K562 (cell line): ENCODE data around the gene DBT. TPM values are rescaled to one million over a fixed set of nuclear protein-coding genes. Genes with fewer than 3 reads are reported as not detected.

Source experiments
- ATAC-seq: fragments of 200-7000 bp; cut with Tn5 transposase; 3 replicates; pipeline ENCODE4 v1.9.1; 2020; ENCODE audit warnings: moderate library complexity
- BruUV-seq: library from RNA; stranded (reverse); fragments of 400-500 nt; replicated peaks from 2 replicates; lab custom pipeline; 2021; lab: Mats Ljungman, UMichigan
- CTCF ChIA-PET: fragments of 300-600 bp; formaldehyde crosslinking; extraction: SDS; loops from one replicate; lab custom pipeline; 2021; ENCODE audit warnings: low intra/inter-chr PET ratio; lab: Yijun Ruan, JAX
- POLR2A ChIA-PET: fragments of 300-600, 350-650 bp; sonication (Branson Sonifier 250); formaldehyde crosslinking; extraction: SDS; loops from one replicate; lab custom pipeline; 2021; ENCODE audit warnings: antibody characterized with exemption, inconsistent platforms; lab: Yijun Ruan, JAX
- DNase-seq, 4 experiments: peaks; one replicate each; pipeline versions ENCODE4 v3.0.0 to v3.0.0-alpha.2; 2011 to 2018; ENCODE audit warnings: low spot score in 3 of 4, mixed read lengths in 3 of 4; ENCODE audit errors: extremely low read depth in 1 of 4
- FAIRE-seq: peaks from 2 replicates; lab custom pipeline; 2011; peaks lifted over from hg19 to GRCh38; lab: Jason Lieb, UNC
- H2AFZ ChIP-seq: 2 replicates; pipeline ENCODE4 v1.6.0; 2011; ENCODE audit warnings: low read depth, low read length, control low read depth, inconsistent platforms
- H3K27ac ChIP-seq: fragments of 200-600 bp; 3 replicates; pipeline ENCODE4 v1.8.0; 2011; ENCODE audit warnings: low read depth, mild to moderate bottlenecking, control low read depth, inconsistent platforms, low read length, moderate library complexity, mixed read lengths; ENCODE audit errors: extremely low read depth
- H3K27me3 ChIP-seq, 2 experiments: fragments of 300-600 bp in 1 of 2; 2 replicates in 1 of 2; 3 replicates in 1 of 2; pipeline versions ENCODE4 v1.6.0 to v1.8.0; 2011; ENCODE audit warnings: inconsistent platforms in 2 of 2, low read length in 2 of 2, mild to moderate bottlenecking in 1 of 2, mixed read lengths in 1 of 2, moderate library complexity in 1 of 2; ENCODE audit not compliant: control insufficient read depth in 2 of 2, insufficient read depth in 2 of 2
- H3K36me3 ChIP-seq: fragments of 300-600 bp; 3 replicates; pipeline ENCODE4 v1.8.0; 2011; ENCODE audit warnings: mild to moderate bottlenecking, low read length, inconsistent platforms; ENCODE audit not compliant: control insufficient read depth, insufficient read depth
- H3K4me1 ChIP-seq, 2 experiments: fragments of 200-600 bp in 1 of 2; replicated peaks in 1 of 2; 2 replicates in 1 of 2; 3 replicates in 1 of 2; pipeline versions ENCODE4 v1.5.1 to v1.8.0; 2011; ENCODE audit warnings: inconsistent platforms in 2 of 2, low read length in 2 of 2, mild to moderate bottlenecking in 1 of 2, mixed read lengths in 1 of 2, moderate library complexity in 1 of 2; ENCODE audit not compliant: control insufficient read depth in 2 of 2, insufficient read depth in 2 of 2
- H3K4me2 ChIP-seq: 2 replicates; pipeline ENCODE4 v1.6.1; 2011; ENCODE audit warnings: low read length, control low read depth, inconsistent platforms, mixed read lengths; ENCODE audit not compliant: insufficient read depth
- H3K4me3 ChIP-seq: fragments of 200-600 bp; sonication (generic), shearing (Covaris generic); 2 replicates; pipeline ENCODE4 v1.5.1; 2016; ENCODE audit warnings: control low read depth, inconsistent platforms
- H3K79me2 ChIP-seq: fragments of 200-600 bp; 3 replicates; pipeline ENCODE4 v1.8.0; 2011; ENCODE audit warnings: low read length, inconsistent platforms; ENCODE audit not compliant: control insufficient read depth, insufficient read depth
- H3K9ac ChIP-seq, 2 experiments: 2 replicates each; pipeline versions ENCODE4 v1.6.0 to v1.6.1; 2011; ENCODE audit warnings: low read depth in 2 of 2, low read length in 2 of 2, control low read depth in 1 of 2, inconsistent platforms in 1 of 2, mild to moderate bottlenecking in 1 of 2, mixed read lengths in 1 of 2; ENCODE audit not compliant: insufficient read depth in 1 of 2
- H3K9me1 ChIP-seq: one replicate; pipeline ENCODE4 v1.6.0; 2011; ENCODE audit warnings: inconsistent platforms, mild to moderate bottlenecking, low read length, moderate library complexity; ENCODE audit not compliant: control insufficient read depth, insufficient read depth
- H3K9me3 ChIP-seq: replicated peaks from 2 replicates; pipeline ENCODE4 v1.5.1; 2011; ENCODE audit warnings: low read depth, low read length, inconsistent platforms; ENCODE audit not compliant: control insufficient read depth, insufficient read depth
- H4K20me1 ChIP-seq: replicated peaks from 2 replicates; pipeline ENCODE4 v1.6.1; 2011; ENCODE audit warnings: low read length, inconsistent platforms, mixed read lengths; ENCODE audit not compliant: control insufficient read depth, insufficient read depth
- CHAMP1 ChIP-seq: fragments of 450-650 bp; IDR thresholded peaks from 2 replicates; pipeline ENCODE4 v1.6.1; 2016; ENCODE audit warnings: mild to moderate bottlenecking
- DNMT1 ChIP-seq: fragments of 450-650 bp; IDR thresholded peaks from 2 replicates; pipeline ENCODE4 v1.6.1; 2016; ENCODE audit warnings: antibody characterized with exemption, mild to moderate bottlenecking
- FOXP1 ChIP-seq: sonication (generic); formaldehyde crosslinking; IDR thresholded peaks from 2 replicates; pipeline ENCODE4 v1.8.0; 2022; ENCODE audit warnings: mild to moderate bottlenecking, missing genetic modification reagents
- MITF ChIP-seq: IDR thresholded peaks from 2 replicates; pipeline ENCODE4 v1.6.1; 2014; ENCODE audit warnings: antibody characterized with exemption
- NCOA2 ChIP-seq, 2 experiments: fragments of 450-650 bp; IDR thresholded peaks; 2 replicates each; pipeline ENCODE4 v1.6.1; 2018; ENCODE audit warnings: mild to moderate bottlenecking in 2 of 2, moderate library complexity in 1 of 2; ENCODE audit not compliant: partially characterized antibody in 2 of 2
- TRIM24 ChIP-seq, 2 experiments: fragments of 450-650 bp; IDR thresholded peaks; 2 replicates each; pipeline ENCODE4 v1.6.1; 2016
- ZNF121 ChIP-seq: sonication (generic); formaldehyde crosslinking; conservative IDR thresholded peaks from 2 replicates; pipeline ENCODE4 v1.8.0; 2022; ENCODE audit warnings: missing genetic modification reagents
- WGBS: fragments of 100-300 bp; shearing (Covaris generic); methylation state at CpG from one replicate; pipeline ENCODE4 v1.1.6; 2016; ENCODE audit warnings: low coverage, mixed read lengths; ENCODE audit not compliant: insufficient coverage; ENCODE audit errors: missing lambda C conversion rate; 5-methylcytosine and 5-hydroxymethylcytosine counted together
- in situ Hi-C: fragments of 300-500 bp; cut with MboI; formaldehyde crosslinking; loops from 4 replicates; pipeline ENCODE4 v1.15.0; 2018; ENCODE audit warnings: inconsistent platforms, mixed read lengths
- intact Hi-C: fragments of 100-400 bp; cut with micrococcal nuclease; formaldehyde crosslinking; loops from 2 replicates; pipeline ENCODE4 v1.14.2; 2022
- polyA plus RNA-seq, 8 experiments: library from polyadenylated mRNA; depleted of rRNA in 4 of 8; stranded (reverse) in 5 of 8; unstranded in 3 of 8; fragments of >200 nt; fragmentation: Nextera tagmentation in 2 of 8; fragmentation: Illumina TruSeq in 1 of 8; extraction: Ambion mirVana in 2 of 8; extraction: Trizol in 1 of 8; gene quantifications; 2 replicates each; pipeline versions ENCODE4 v1.2.1 to v1.2.3, GENCODE V29; 2011 to 2014; ENCODE audit warnings: inconsistent platforms in 1 of 8, missing spikeins in 1 of 8
- total RNA-seq, 7 experiments: library from RNA; depleted of rRNA in 6 of 7; stranded (reverse); fragments of >200 nt in 6 of 7; fragmentation: Illumina TruSeq in 2 of 7; extraction: Trizol in 2 of 7; gene quantifications; 2 replicates each; pipeline versions ENCODE4 v1.2.1 to v1.2.3, GENCODE V29; 2011 to 2021; ENCODE audit warnings: low replicate concordance in 1 of 7

The DBT gene
- total and polyA plus RNA-seq, 9 of the 15 experiments (the other 6 are each of a cell fraction or from before 2014, with no cell fraction given), result 2.7 to 13.5 (median 7.3) TPM

- no TSS peak for BruUV-seq
- in situ Hi-C loops, result no loop called here
- no peak overlapping the region for H2AFZ ChIP-seq
These were observed 17.5 kb downstream of the DBT start for GRCh38 chr1:100232156-100232555.

GRCh38 chr1:100231721-100232120 is 17.9 kb downstream of the DBT start:
- H3K9me1 ChIP-seq, result no peaks in the 10 kb centered on the region
- H3K9me3 ChIP-seq, result no peaks in the 10 kb centered on the region
- H2AFZ ChIP-seq, result no peak overlapping the region
- no peak overlapping the region for H3K4me2 ChIP-seq
- no peak overlapping the region for H3K9ac ChIP-seq
- no peak overlapping the region for H3K4me3 ChIP-seq
- H3K79me2 ChIP-seq, result no peaks in the 10 kb centered on the region
- H3K4me1 ChIP-seq, result no peaks in the 10 kb centered on the region
- H4K20me1 ChIP-seq, result no peaks in the 10 kb centered on the region
- intact Hi-C loops, result no loop called here
- no peak for DNase-seq
- ChIA-PET POLR2A (no interaction called here), CTCF (no interaction called here)
- in situ Hi-C loops, result no loop called here
- no peak overlapping the region for H3K27ac ChIP-seq
- 89% methylated on average over 2 of the region's 2 CpGs for WGBS
- ATAC-seq, result no peak
- no peaks in the 10 kb centered on the region for H3K27me3 ChIP-seq
- H3K36me3 ChIP-seq, result peaks cover 68% of the 10 kb centered on the region
- FAIRE-seq, result no peak
- TF ChIP-seq TRIM24 (IDR thresholded peaks at IDR 0.05) (no peak), MITF (no peak), CHAMP1 (no peak), FOXP1 (CRISPR knock-in tag) (no peak), NCOA2 (IDR thresholded peaks at IDR 0.05; ENCODE audit: partially characterized antibody in 2 of 2) (no peak)
- TF ChIP-seq, all 486 proteins: peak for 0
- BruUV-seq, result no TSS peak

More at GRCh38 chr1:100232156-100232555, 17.5 kb downstream of the DBT start:
- Histone ChIP-seq H3K4me1 (no peaks in the 10 kb centered on the region), H3K79me2 (no peaks in the 10 kb centered on the region), H3K36me3 (peaks cover 71% of the 10 kb centered on the region), H3K4me2 (no peak overlapping the region), H3K27me3 (no peaks in the 10 kb centered on the region), H3K9ac (no peak overlapping the region), H4K20me1 (no peaks in the 10 kb centered on the region), H3K9me3 (no peaks in the 10 kb centered on the region), H3K27ac (no peak overlapping the region), H3K4me3 (no peak overlapping the region), H3K9me1 (no peaks in the 10 kb centered on the region)
- ChIA-PET CTCF (no interaction called here), POLR2A (no interaction called here)
- DNase-seq (no peak), ATAC-seq (no peak), FAIRE-seq (no peak)
- TF ChIP-seq ZNF121 (CRISPR knock-in tag), result 0 out of 2 replicates have a peak, but pooled peaks have one; percentile 24
- no peak for TF ChIP-seq DNMT1
- 91% methylated on average over 1 of the region's 1 CpG for WGBS
- intact Hi-C loops, result no loop called here
